Activated CD4-positive, alpha-beta T cell treated with anti-CD3 and anti-CD28 coated beads for 1 hour (primary cell): ENCODE measurements around the gene EVA1A.
"Not testable (repeated sequence)": the region's sequence is repeated elsewhere in the genome, so short reads cannot be mapped to it uniquely, and the experiment has no call there.

Experiments used
- DNase-seq: peaks from one replicate; pipeline ENCODE4 v3.0.0-alpha.2; 2020

Gene EVA1A

GRCh38 chr2:75516378-75517360, 44.1 kb downstream of the EVA1A start:
- no peak for DNase-seq

- no peak for DNase-seq
Observed at GRCh38 chr2:75515584-75516368, 45.0 kb downstream of the EVA1A start.

DNA sequence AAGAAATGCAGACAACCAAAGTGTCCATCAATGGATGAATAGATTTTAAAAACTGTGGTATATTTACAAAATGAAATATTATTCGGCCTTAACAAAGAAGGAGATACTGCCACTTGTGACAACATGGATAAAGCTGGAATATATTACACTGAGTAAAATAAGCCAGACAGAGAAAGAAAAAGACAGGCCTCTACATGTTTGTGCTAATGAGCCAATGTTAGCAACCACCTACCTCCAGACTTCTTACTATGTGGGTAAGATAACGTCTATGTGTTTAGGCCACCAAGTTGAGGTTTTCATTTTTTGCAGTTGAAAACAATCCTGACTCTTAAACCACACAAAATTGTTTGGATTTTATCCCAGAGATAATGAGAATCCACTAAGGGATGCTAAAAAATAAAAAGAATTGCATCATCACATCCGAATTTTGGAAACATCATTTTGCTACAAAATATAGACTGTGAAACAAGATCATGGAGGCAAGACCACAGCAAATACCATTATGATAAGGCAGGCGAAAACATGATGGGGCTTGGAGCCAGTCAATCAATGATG, 47.0 kb downstream of the EVA1A start:
- DNase-seq = no peak

GRCh38 chr2:75512455-75513212, 48.1 kb downstream of the EVA1A start:
- DNase-seq = no peak

- no peak for DNase-seq
Observed at GRCh38 chr2:75506101-75506697, 54.5 kb downstream of the EVA1A start.

DNA sequence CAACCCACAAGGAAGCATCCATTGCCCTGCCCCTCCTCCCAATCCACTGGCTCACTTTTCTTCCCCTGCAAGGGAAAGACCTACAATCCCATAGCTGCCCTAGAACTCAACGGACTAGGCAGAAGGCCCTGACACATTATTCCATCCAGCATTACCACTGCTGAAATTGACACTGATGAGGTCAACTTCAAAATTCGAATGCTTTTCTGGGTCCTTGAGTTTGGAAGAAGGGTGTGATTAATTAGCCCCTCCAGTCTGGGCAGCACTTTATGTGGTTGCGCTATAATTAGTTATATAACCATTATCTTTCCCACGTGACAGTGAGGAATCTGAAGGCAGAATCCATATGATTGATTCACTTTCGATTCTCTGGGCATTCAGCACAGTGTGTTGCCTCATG, 55.7 kb downstream of the EVA1A start:
- DNase-seq = no peak

- DNase-seq = no peak
Observed at GRCh38 chr2:75503048-75503607, 57.6 kb downstream of the EVA1A start.

GRCh38 chr2:75500633-75501032, 60.1 kb downstream of the EVA1A start:
- DNase-seq = no peak

GRCh38 chr2:75499534-75499933, 61.2 kb downstream of the EVA1A start:
- DNase-seq = no peak

- DNase-seq = no peak
Observed at GRCh38 chr2:75498907-75499306, 61.8 kb downstream of the EVA1A start.

DNA sequence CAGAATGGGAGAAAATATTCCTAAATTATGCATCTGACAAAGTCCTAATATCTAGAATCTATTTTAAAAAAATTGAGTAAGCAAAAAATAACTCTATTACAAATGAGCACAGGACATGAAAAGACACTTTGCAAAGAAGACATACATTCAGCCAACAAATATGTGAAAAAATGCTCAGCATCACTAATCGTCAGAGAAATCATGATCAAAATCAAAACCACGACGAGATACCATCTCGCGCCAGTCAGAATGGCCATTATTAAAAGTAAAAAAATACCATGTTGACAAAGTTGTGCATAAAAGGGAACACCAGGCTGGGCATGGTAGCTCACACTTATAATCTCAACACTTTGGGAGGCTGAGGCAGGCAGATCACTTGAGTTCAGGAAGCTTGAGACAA, 63.5 kb downstream of the EVA1A start:
- no peak for DNase-seq

DNA sequence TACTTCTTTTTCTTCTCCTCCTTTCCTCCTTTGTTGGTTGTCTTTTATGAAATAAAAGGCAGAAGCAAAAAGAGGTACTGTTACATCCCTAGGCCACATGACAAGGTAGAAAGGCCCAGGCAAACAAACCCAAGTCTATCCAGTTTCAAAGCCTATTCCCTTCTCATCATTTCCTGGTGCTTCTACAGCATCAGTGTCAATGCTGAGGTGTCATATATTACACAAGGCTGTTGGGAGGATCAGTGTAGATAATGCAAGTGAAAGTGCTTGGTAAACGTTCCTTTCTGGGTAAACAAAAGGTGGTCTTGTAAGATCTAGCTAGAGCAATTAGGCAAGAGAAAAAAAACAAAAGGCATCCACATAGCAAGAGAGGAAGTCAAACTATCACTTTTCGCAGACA, 64.9 kb downstream of the EVA1A start:
- no peak for DNase-seq

GRCh38 chr2:75494137-75494769, 66.5 kb downstream of the EVA1A start:
- DNase-seq = no peak

DNA sequence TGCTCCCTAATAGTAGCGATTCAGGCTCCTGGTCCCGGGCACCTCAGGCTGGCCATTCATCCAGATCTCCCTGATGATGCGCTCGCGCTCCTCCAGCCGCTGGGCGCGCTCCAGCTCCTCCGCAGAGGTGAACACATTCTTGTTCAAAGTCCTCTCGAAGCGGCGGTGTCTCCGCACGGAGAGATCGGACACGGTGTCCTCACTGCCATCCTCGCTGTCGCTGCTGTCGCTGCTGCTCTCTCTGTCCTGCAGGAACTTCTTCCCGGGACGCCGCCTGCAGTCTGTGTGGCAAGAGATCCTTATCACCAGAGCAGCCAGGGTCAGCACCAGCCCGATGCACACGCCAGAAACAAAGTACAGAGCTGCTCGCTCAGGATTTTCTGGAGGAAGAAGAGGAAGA, 67.5 kb downstream of the EVA1A start:
- DNase-seq = no peak

- no peak for DNase-seq
Observed at GRCh38 chr2:75491129-75491753, 69.5 kb downstream of the EVA1A start.

DNA sequence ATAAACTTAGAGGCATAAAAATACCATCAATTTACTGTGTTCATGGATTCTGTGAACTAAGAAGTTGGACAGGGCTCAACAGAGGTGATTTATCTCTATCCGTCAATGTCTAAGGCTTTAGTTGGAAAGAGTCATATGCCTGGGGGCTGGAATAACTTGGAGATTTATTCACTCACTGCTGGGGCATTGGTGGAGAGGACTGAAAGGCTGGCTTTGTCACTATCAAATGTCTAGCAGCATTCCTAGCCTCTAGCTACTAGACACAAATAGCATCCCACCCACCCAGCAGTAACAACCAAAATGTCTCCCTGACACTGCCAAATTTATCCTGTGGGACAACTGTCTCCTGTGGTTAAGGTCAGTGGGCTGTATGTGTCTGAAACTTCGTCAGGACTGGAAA, 71.0 kb downstream of the EVA1A start:
- DNase-seq = no peak

- no peak for DNase-seq
Observed at GRCh38 chr2:75488157-75488556, 72.6 kb downstream of the EVA1A start.

DNA sequence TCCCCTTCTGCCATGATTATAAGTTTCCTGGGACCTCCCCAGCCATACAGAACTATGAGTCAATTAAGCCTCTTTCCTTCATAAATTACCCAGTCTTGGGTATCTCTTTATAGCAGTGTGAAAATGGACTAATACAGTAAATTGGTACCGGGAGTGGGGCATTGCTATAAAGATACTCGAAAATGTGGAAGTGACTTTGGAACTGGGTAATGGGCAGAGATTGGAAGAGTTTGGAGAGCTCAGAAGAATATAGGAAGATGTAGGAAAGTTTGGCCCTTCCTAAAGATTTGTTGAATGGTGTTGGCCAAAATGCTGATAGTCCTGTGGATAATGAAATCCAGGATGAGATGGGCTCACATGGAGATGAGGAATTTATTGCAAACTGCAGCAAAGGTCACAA, 74.0 kb downstream of the EVA1A start:
- DNase-seq = not testable (repeated sequence)

DNA sequence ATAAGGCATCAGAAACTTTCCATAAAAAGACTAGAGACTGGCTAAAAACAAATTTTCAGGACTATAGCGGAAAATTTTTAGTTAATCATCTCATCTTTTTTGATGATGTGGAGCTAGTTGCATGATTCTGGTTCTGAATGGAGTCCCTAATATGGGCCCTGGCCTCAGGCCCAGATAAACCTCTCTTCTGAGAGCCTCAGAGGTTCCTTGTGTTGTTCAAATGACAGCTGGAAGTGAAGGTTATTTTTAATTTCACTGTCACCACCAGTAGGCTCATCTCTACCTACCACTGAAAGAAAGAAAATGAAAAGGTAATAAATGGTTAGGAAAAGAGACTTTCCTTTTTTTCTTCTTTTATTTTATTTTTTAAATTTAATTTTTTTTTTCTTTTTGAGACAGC, 75.9 kb downstream of the EVA1A start:
- DNase-seq = no peak

- no peak for DNase-seq
Observed at GRCh38 chr2:75483878-75484277, 76.9 kb downstream of the EVA1A start.

GRCh38 chr2:75482398-75482797, 78.3 kb downstream of the EVA1A start:
- no peak for DNase-seq
